GM18867 (cell line): ENCODE results near the gene TRIM31.
"Not testable (repeated sequence)": the region's sequence is repeated elsewhere in the genome, so short reads cannot be mapped to it uniquely, and the experiment has no call there.

Source experiments
- ATAC-seq: cut with Tn5 transposase; IDR thresholded peaks from one replicate; pipeline ENCODE4 v1.9.1; 2021; ENCODE audit warnings: mild to moderate bottlenecking, moderate library complexity; ENCODE audit not compliant: unreplicated experiment

TRIM31 gene

DNA sequence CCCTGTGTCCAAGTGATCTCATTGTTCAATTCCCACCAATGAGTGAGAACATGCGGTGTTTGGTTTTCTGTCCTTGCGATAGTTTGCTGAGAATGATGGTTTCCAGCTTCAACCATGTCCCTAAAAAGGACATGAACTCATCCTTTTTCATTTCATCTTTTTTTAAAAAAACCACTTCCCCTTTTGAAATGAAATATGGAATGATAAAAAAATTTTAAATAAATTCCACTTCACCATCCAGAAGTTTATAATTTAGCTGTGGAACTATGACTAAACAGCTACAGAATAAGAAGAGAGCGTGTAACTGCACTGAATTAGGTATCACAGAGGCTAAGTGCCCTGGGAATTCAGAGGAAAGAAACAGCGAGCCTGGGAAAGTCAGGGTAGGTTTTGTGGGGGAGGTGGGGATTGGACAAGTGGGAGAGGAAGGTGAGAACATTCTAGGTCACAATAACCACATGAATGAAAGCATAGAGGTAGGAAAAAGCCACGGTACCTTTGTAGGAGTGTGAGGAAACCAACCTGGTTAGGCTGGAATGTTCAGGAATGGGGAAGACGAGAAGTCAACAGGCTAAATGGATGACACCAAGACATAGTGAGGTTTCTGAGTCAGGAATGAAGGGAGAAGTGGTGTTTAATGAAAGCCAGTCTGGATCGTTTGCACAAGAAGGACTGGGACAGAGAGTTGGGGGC, 37.1 kb upstream of the TRIM31 start:
- no peak for ATAC-seq

DNA sequence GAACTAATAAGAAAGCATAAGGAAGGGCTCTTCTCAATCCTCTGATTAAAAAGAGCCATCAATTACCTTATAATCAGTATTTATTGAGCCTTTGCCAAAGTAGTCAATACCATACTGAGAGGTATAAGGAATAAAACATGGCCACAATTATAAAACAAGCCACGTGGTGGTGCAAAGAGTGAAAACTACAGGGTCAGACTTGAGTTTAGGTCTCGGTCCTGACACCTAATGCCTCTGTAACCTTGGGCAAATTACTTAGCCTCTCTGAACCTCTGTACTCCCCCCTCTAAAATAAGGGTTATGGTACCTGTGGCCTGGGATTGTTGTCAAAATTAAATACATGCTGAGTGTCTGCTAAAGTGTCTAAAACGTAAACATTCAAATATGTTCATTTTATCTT, 36.3 kb upstream of the TRIM31 start:
- no peak for ATAC-seq

- no peak for ATAC-seq
These were observed 34.2 kb upstream of the TRIM31 start for GRCh38 chr6:30147096-30147495.

DNA sequence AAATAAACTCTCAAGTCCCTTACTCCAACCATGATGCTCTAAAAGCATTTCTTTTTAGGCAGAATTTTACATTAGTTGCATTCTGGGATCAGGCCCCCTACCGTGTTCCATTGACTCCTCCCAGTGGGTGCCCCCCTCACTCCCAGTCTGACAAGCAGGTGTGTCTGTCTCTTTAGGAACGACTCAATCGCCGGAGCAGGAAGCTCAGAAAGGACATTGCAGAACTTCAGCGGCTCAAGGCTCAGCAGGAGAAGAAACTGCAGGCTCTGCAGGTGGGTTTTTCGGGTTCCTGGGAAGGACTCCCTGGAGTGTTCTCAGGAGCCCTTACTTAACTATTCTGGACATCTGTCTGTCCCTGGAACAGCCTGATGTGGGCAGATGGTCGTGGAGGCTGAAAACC, 32.9 kb upstream of the TRIM31 start:
- ATAC-seq, result no peak

DNA sequence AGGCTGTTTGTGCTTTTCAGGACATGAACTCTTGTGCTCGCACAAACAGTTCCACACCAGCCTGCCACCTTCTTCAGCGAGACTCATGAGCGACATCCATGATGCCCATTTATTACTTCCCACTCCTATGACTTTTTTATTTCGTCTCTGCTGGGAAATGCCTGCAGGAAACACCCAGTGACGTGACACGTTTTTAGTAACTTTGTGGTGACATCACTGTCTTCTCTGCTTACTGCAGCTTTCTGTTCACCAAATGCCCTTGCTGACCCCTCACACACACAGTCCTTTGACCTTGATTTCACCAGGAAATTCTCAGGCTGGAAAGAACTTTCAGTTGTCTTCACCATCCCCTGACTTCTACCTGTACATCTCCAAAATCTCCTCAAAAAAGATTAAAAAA, 31.9 kb upstream of the TRIM31 start:
- no peak for ATAC-seq

DNA sequence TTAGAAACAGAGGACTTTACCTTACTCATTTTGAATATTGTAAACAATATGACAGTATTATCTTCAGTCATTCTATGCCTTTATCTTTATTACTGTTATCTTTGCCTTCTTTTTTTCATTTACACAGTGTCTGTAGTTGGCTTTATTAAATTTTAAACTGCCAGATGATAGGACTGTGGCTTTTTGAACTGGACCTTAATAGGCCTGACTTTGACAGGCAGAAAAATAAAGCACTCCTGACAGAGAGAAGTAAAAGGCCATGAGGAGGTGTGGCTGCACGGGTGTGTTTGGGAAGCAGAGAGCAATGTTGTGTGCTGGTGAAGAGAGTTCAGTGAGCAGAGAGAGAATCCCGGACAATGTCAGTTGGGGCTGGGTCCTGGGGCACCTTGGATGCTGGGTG, 30.9 kb upstream of the TRIM31 start:
- ATAC-seq, result no peak

DNA sequence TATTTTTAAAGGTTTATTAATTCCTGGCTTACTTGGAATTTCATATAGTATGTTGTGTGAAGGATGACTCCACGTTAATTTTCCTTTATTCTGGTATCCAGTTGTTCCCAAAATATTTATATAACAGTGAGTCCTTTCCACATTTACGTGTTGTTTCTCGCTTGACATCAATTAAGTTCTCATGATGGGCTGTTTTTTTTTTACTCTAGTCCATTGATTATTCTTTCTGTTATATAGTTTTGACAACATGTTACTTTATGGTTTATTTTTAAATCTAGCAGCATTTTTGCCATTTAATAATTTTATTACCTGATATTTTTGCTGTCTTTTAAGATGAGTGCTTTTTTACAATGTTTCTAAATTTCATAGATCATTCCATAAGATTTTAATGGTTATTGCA, 29.8 kb upstream of the TRIM31 start:
- no peak for ATAC-seq

- not testable (repeated sequence) for ATAC-seq
These were observed 27.4 kb upstream of the TRIM31 start for GRCh38 chr6:30140240-30140639.

DNA sequence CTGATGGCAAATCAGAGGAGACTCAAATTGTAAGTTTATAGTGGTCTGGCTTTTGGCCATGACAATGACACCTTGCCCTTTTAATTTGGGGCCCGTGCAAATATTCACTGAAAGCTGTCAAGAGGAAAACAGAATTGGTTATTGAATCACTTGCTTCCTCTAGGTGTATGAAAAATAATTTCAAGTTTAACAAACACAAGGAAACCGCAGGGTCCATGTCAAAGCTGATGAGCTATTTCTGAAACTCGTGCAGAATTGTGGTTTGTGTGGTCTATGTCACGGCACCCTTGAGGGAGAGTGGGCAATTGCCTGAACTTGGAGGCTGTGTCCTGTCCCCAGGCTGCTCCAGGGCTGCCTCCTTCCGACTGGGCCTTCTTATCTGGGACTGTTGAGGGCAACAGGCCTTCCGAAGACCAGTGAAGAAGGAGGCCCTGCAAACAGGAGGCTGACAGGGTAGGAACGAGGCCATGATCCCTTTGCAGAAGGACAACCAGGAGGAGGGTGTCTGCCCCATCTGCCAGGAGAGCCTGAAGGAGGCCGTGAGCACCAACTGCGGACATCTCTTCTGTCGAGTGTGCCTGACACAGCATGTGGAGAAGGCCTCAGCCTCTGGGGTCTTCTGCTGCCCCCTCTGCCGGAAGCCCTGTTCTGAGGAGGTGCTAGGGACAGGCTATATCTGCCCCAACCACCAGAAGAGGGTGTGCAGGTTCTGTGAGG, 23.8 kb upstream of the TRIM31 start:
- no peak for ATAC-seq

DNA sequence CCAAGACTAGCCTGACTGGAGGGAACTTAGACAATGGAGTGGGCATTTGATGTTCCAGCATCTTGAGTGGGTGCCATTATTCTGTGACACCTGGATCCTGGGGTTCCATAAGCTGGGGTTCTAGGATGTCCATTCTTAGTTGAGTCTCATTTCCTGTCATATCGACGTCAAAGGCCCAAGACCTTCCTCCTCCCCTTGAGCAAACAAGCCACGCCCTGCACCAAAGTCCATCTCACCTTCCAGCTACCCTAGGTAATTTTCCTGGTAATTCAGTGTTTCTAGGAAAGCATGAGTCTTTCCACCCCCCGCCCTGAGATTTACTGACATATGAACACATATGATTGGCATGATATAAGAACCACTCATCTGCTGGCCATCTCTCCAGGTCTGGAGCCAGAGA, 22.9 kb upstream of the TRIM31 start, which contains the start of gene TRIM40:
TRIM40 (plus strand) TSS at position 384 of the 400 bp plus-strand sequence. CDS start 897 bp downstream, outside the sequence.
- no peak for ATAC-seq

DNA sequence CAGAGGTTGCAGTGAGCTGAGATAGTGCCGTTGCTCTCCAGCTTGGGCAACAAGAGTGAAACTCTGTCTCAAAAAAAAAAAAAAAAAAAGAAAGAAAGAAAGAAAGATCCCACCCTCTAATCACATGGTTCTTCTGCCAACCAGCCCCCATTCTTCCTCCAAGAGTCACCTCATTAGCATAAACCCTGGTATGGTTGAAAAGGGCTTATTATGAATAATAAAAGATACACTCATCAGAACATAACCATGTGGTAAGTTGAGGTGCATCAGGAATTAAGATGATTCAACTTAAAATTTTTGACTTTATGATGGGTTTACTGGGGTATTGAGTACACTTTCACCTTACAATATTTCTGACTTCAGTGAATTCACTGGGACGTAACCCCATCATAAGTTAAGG, 22.3 kb upstream of the TRIM31 start:
- ATAC-seq, result no peak

DNA sequence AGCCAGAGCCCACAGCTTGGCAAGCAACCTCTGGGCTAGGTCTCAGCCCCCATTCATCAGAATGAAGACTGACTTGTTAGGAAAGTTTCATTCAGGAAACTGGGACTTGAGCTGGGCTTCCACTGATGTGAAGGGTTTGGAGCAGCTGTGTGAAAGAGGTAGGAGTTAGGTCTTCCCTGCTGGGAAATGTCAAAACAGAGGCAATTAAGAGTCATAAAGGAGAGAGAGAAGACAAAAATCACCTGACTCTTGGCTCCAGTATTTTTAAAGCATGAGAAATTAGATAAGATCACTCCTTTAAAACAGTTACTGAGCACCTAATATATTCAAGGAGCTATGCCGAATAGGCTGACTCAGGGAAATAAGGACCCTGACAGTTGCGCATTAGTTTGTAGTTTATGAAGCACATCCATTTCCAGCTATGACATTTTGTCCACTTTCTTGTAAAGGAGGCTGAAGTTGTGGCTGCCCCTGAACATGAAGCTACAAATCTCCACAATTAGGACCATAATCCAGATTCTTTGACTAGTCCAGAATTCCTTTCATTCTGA, 19.1 kb upstream of the TRIM31 start:
- ATAC-seq, result no peak

- ATAC-seq, result no peak
These were observed 18.3 kb upstream of the TRIM31 start for GRCh38 chr6:30130887-30131862.

DNA sequence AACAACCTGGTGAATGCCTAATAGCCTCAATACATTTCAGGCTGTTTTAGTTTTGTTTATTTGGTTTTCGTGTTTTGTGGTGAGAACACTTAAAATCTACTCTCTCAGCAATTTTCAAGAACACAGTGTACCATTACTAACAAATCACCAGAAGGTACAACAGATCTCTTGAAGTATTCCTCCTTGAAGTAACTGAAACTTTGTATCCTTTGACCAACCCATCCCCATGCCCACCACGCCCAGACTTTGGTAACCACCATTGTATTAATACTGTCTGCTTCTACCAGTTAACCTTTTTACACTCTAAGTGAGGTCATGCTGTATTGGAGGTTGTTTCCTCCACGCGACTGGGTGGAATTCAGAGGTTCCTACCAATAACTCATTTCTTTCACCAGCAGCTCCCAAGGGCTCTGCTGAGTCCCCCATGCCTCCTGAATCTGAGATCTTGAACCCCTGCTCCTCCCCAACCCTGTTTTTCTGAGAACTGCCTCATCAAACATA, 17.3 kb upstream of the TRIM31 start:
- no peak for ATAC-seq

DNA sequence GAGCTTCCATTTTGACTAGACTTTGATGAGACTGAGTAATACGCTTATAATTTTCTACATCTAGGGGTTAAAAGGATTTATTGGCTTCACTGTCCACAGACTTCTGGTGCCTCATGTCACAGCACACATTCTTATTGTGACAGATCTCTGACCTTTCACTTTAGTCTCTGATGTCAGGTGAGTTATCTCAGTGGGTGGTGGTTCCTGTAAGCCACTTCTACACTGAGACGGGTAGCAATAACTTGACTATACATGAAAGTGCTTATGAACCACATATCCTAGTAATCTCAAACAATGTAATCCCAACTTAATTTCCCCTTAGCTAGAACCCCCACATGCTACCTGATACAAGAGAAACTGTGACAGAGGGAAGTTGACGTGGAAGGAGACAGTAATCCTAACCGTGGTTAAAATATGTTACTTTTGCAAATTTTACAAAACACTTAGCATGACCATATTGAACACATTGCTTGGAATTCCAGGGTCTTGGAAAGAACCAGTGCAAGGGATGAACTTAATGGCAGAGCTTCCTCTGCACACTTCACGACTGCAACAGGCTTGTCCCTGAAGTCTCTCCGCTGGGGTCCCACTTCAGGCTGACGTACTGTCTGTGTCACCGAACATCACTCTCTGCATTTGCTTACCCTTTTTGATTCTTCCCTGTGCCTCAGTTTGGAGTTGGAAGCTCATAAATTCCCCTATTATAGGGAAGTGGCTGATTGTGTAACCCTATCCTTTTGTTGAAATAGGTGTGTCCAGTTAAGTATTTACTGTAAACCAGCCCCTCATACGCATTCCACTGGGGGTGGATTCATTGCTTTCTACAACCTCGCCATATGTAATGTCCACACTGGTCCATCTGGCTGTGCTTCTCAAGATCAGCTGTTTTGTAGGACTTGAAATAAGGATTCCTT, 16.6 kb upstream of the TRIM31 start:
- no peak for ATAC-seq

DNA sequence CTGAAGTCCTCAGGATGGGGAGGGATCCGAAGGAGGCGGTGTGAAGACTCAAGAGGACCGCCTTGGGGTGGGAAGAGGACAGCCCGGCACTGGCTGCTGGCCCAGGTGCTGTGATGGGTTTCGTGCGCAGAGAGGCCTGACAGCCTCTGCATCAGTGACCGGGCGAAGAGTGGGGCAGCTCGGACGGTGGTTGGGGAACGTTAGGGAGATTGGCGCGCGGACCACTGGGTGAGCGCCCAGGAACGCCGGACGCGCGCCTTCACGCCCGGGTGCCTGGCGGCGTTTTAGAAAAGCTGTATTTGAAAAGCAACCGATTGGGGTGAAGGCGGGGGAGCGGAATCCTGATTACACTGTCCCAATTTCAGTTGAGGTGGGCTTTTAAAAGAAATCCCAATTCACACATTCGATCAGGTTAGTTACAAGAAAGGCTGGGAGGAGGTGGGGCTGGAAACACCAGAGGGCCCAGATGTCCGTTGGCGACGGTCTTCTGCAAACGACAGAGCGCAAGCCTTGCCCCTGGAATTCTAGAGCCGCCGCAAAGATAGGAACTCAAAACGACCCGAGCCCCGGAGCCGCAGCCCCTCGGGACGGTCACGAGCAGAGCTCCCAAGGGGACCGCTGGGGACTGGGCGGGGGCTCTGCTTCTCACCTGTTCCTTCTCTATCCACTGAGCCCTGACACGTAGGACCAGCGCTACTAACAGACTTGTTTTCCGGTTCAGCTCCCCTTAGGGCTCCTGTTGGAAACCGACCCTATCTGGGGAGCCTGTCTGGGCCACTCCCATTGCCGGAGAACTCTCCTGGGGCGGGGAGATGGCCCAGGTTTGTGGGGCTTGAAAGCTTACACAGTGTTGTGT, 14.6 kb upstream of the TRIM31 start:
- ATAC-seq, result no peak

- ATAC-seq, result no peak
These were observed 9.6 kb upstream of the TRIM31 start for GRCh38 chr6:30122515-30122914.

DNA sequence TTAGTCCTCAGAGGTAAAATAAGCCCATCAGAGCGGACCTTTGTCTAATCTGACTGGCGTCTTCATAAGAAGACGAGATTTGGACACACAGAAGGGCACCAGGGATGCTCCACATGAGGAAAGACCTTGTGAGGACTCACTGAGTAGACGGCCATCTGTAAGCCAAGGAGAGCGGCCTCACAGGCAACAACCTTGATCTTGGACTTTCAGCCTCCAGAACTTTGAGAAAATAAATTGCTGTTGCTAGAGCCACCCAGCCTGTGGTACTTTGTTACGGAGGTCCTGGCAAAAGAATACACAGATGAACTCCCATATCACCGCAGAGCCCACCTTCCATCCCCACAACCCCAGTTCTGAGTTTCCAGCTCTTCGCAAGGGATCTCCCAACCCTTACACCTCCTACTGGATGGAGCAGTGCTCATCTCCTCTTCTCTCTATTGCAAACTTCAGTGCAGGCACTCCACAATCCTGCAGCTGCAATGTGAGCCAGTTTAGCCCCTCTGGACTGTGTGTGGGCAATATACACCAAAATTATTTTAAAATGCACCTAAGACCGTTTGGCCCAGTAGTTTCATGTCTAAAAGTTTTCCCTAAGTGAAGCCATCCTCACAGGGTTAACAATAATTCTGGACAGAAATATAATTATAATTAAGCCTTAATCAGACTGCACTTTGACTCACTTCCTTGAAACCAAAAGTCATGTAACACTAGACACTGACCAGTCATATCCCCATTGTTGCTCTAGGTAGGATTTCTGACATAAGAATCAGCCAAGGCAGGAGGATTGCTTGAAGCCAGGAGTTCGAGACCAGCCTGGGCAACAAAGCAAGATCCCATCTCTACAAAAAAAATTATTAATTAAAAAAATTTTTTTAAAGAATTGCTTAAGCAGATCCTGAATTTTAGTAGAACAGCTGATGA, 8.8 kb upstream of the TRIM31 start:
- no peak for ATAC-seq
